Astrocyte (in vitro differentiated cells and primary cell): ENCODE results near the gene CRADD. TPM values are rescaled to one million over a fixed set of nuclear protein-coding genes. Genes with fewer than 3 reads are reported as not detected.

ENCODE experiments used
- DNase-seq: peaks from one replicate; pipeline ENCODE4 v3.0.0-alpha.2; 2010; ENCODE audit warnings: low read depth
- FAIRE-seq: peaks from 2 replicates; lab custom pipeline; 2011; peaks lifted over from hg19 to GRCh38; lab: Jason Lieb, UNC
- H2AFZ ChIP-seq: 2 replicates; pipeline ENCODE4 v1.6.0; 2012; ENCODE audit warnings: low read depth, low read length, inconsistent platforms
- H3K27ac ChIP-seq: 2 replicates; pipeline ENCODE4 v1.5.1; 2011; ENCODE audit warnings: low read depth, low read length, inconsistent platforms
- H3K27me3 ChIP-seq: 2 replicates; pipeline ENCODE4 v1.6.0; 2011; ENCODE audit warnings: low read length, inconsistent platforms; ENCODE audit not compliant: insufficient read depth
- H3K36me3 ChIP-seq: 2 replicates; pipeline ENCODE4 v1.5.1; 2011; ENCODE audit warnings: low read length, inconsistent platforms; ENCODE audit not compliant: insufficient read depth
- H3K4me1 ChIP-seq: 2 replicates; pipeline ENCODE4 v1.5.1; 2011; ENCODE audit warnings: low read length, inconsistent platforms; ENCODE audit not compliant: insufficient read depth
- H3K4me2 ChIP-seq: 2 replicates; pipeline ENCODE4 v1.6.0; 2012; ENCODE audit warnings: low read length, inconsistent platforms
- H3K4me3 ChIP-seq: 2 replicates; pipeline ENCODE4 v1.5.1; 2011; ENCODE audit warnings: low read depth, mild to moderate bottlenecking, low read length, inconsistent platforms; ENCODE audit not compliant: insufficient read depth
- H3K79me2 ChIP-seq: 2 replicates; pipeline ENCODE4 v1.6.0; 2012; ENCODE audit warnings: mild to moderate bottlenecking, low read length, inconsistent platforms; ENCODE audit not compliant: insufficient read depth
- H3K9ac ChIP-seq: 2 replicates; pipeline ENCODE4 v1.6.0; 2012; ENCODE audit warnings: mild to moderate bottlenecking, low read length, inconsistent platforms
- H3K9me3 ChIP-seq: 2 replicates; pipeline ENCODE4 v1.5.1; 2012; ENCODE audit warnings: low read depth, mild to moderate bottlenecking, low read length, inconsistent platforms; ENCODE audit not compliant: insufficient read depth
- H4K20me1 ChIP-seq: 2 replicates; pipeline ENCODE4 v1.6.0; 2012; ENCODE audit warnings: low read length, inconsistent platforms; ENCODE audit not compliant: insufficient read depth
- H3K27ac Mint-ChIP-seq: one replicate; pipeline ENCODE4 v1.8.0; 2021; ENCODE audit warnings: mild to moderate bottlenecking, mixed read lengths; ENCODE audit not compliant: unreplicated experiment
- H3K27me3 Mint-ChIP-seq: one replicate; pipeline ENCODE4 v1.8.0; 2021; ENCODE audit warnings: low read depth, mixed read lengths; ENCODE audit not compliant: unreplicated experiment
- H3K36me3 Mint-ChIP-seq: one replicate; pipeline ENCODE4 v1.8.0; 2021; ENCODE audit warnings: low read depth, mixed read lengths; ENCODE audit not compliant: unreplicated experiment
- H3K4me1 Mint-ChIP-seq: one replicate; pipeline ENCODE4 v1.8.0; 2021; ENCODE audit warnings: low read depth, mixed read lengths; ENCODE audit not compliant: unreplicated experiment
- H3K4me3 Mint-ChIP-seq: one replicate; pipeline ENCODE4 v1.8.0; 2021; ENCODE audit warnings: mild to moderate bottlenecking, moderate library complexity, mixed read lengths; ENCODE audit not compliant: unreplicated experiment
- H3K9me3 Mint-ChIP-seq: one replicate; pipeline ENCODE4 v1.8.0; 2021; ENCODE audit warnings: mild to moderate bottlenecking, mixed read lengths; ENCODE audit not compliant: unreplicated experiment
- CTCF ChIP-seq: IDR thresholded peaks from 2 replicates; pipeline ENCODE4 v1.5.1; 2011; ENCODE audit warnings: low read depth, mild to moderate bottlenecking, inconsistent platforms, low read length, moderate library complexity; ENCODE audit not compliant: insufficient read depth
- EZH2 ChIP-seq: IDR thresholded peaks from 2 replicates; pipeline ENCODE4 v1.6.1; 2012; ENCODE audit warnings: mild to moderate bottlenecking, low read length, inconsistent platforms; ENCODE audit not compliant: insufficient read depth
- total RNA-seq: library from RNA; stranded (reverse); gene quantifications from 2 replicates; pipeline ENCODE4 v1.2.1, GENCODE V29; 2021

Gene CRADD
- total RNA-seq, 1 donor from 2014 or later = 8.8 TPM

- Histone ChIP-seq H3K9me3 (no peaks in the 10 kb centered on the region), H4K20me1 (no peaks in the 10 kb centered on the region), H3K4me1 (no peaks in the 10 kb centered on the region), H3K27ac (no peak overlapping the region), H3K9ac (no peak overlapping the region), H3K27me3 (peaks cover 2% of the 10 kb centered on the region), H3K4me3 (no peak overlapping the region), H3K36me3 (no peaks in the 10 kb centered on the region), H3K4me2 (no peak overlapping the region), H2AFZ (no peak overlapping the region), H3K79me2 (no peaks in the 10 kb centered on the region)
- no peaks in the 10 kb centered on the region for H3K9me3 Mint-ChIP-seq
- TF ChIP-seq EZH2 (no peak), CTCF (no peak)
- H3K36me3 Mint-ChIP-seq = no peaks in the 10 kb centered on the region
- H3K4me3 Mint-ChIP-seq = no peak overlapping the region
- no peaks in the 10 kb centered on the region for H3K4me1 Mint-ChIP-seq
- no peak for DNase-seq
- no peak overlapping the region for H3K27ac Mint-ChIP-seq
- FAIRE-seq = no peak
- peaks cover 6% of the 10 kb centered on the region for H3K27me3 Mint-ChIP-seq
Measured at GRCh38 chr12:93657071-93657470, 20.1 kb upstream of the CRADD start.

- no peak overlapping the region for H3K27ac Mint-ChIP-seq
- no peak overlapping the region for H3K4me3 Mint-ChIP-seq
- Histone ChIP-seq H3K27me3 (peaks cover 2% of the 10 kb centered on the region), H3K9ac (no peak overlapping the region), H3K4me3 (no peak overlapping the region), H3K9me3 (no peaks in the 10 kb centered on the region), H3K27ac (no peak overlapping the region), H3K36me3 (no peaks in the 10 kb centered on the region), H3K4me2 (no peak overlapping the region), H3K4me1 (no peaks in the 10 kb centered on the region), H2AFZ (no peak overlapping the region), H3K79me2 (no peaks in the 10 kb centered on the region), H4K20me1 (no peaks in the 10 kb centered on the region)
- FAIRE-seq = no peak
- no peaks in the 10 kb centered on the region for H3K36me3 Mint-ChIP-seq
- no peak for TF ChIP-seq CTCF
- TF ChIP-seq EZH2 = no peak
- peaks cover 6% of the 10 kb centered on the region for H3K4me1 Mint-ChIP-seq
- peaks cover 4% of the 10 kb centered on the region for H3K9me3 Mint-ChIP-seq
- no peak for DNase-seq
- H3K27me3 Mint-ChIP-seq = peaks cover 6% of the 10 kb centered on the region
Measured at GRCh38 chr12:93661021-93661420, 16.2 kb upstream of the CRADD start.

GRCh38 chr12:93663006-93663728 lies 14.0 kb upstream of the CRADD start:
- H3K36me3 Mint-ChIP-seq = no peaks in the 10 kb centered on the region
- Histone ChIP-seq H3K9me3 (no peaks in the 10 kb centered on the region), H3K4me1 (no peaks in the 10 kb centered on the region), H3K9ac (no peak overlapping the region), H3K79me2 (no peaks in the 10 kb centered on the region), H3K36me3 (no peaks in the 10 kb centered on the region), H3K27me3 (peaks cover 2% of the 10 kb centered on the region), H4K20me1 (no peaks in the 10 kb centered on the region), H3K4me3 (no peak overlapping the region), H3K4me2 (no peak overlapping the region), H3K27ac (no peak overlapping the region), H2AFZ (no peak overlapping the region)
- FAIRE-seq (no peak), DNase-seq (no peak)
- no peak overlapping the region for H3K4me3 Mint-ChIP-seq
- H3K27ac Mint-ChIP-seq = no peak overlapping the region
- H3K27me3 Mint-ChIP-seq = peaks cover 6% of the 10 kb centered on the region
- peaks cover 4% of the 10 kb centered on the region for H3K9me3 Mint-ChIP-seq
- H3K4me1 Mint-ChIP-seq = peaks cover 6% of the 10 kb centered on the region
- TF ChIP-seq CTCF (no peak), EZH2 (no peak)
